K562 (cell line): ENCODE results near the gene OTOP3. TPM values are rescaled to one million over a fixed set of nuclear protein-coding genes. Genes with fewer than 3 reads are reported as not detected.

Experiments
- CBFB ChIP-seq: sonication (generic); formaldehyde crosslinking; IDR thresholded peaks from 2 replicates; pipeline ENCODE4 v1.4.0; 2020; ENCODE audit warnings: mild to moderate bottlenecking, missing genetic modification reagents
- EP400 ChIP-seq: fragments of 450-650 bp; IDR thresholded peaks from 2 replicates; pipeline ENCODE4 v1.6.1; 2017; ENCODE audit warnings: antibody characterized with exemption, mild to moderate bottlenecking, moderate library complexity
- HDAC1 ChIP-seq, 2 experiments: fragments of 450-650 bp; IDR thresholded peaks; 2 replicates each; pipeline ENCODE4 v1.6.1; 2016 to 2017; ENCODE audit warnings: inconsistent platforms in 1 of 2, mild to moderate bottlenecking in 1 of 2, moderate library complexity in 1 of 2
- HLTF ChIP-seq: fragments of 450-650 bp; IDR thresholded peaks from 2 replicates; pipeline ENCODE4 v1.6.1; 2016
- HMGXB4 ChIP-seq: sonication (generic); formaldehyde crosslinking; IDR thresholded peaks from 2 replicates; pipeline ENCODE4 v1.8.1; 2023; ENCODE audit warnings: mild to moderate bottlenecking, missing genetic modification reagents
- L3MBTL2 ChIP-seq: fragments of 450-650 bp; IDR thresholded peaks from 2 replicates; pipeline ENCODE4 v1.6.1; 2016; ENCODE audit warnings: mild to moderate bottlenecking, moderate library complexity
- MECOM ChIP-seq: fragments of 250-450 bp; sonication (Bioruptor Pico); IDR thresholded peaks from 2 replicates; pipeline ENCODE4 v1.8.0; 2022; ENCODE audit warnings: inconsistent platforms
- MEF2D ChIP-seq: conservative IDR thresholded peaks from 2 replicates; pipeline ENCODE4 v1.6.1; 2016; ENCODE audit warnings: low read depth, missing genetic modification characterization, missing compliant biosample characterization
- MNT ChIP-seq, 2 experiments: fragments of 450-650 bp; conservative IDR thresholded peaks; 2 replicates each; pipeline ENCODE4 v1.6.1; 2017; ENCODE audit warnings: mild to moderate bottlenecking in 2 of 2, moderate library complexity in 2 of 2
- NCOA1 ChIP-seq: fragments of 450-650 bp; IDR thresholded peaks from 2 replicates; pipeline ENCODE4 v1.6.1; 2016; ENCODE audit warnings: low read depth
- PURB ChIP-seq: sonication (generic); formaldehyde crosslinking; IDR thresholded peaks from 2 replicates; pipeline ENCODE4 v1.9.0; 2021; ENCODE audit warnings: low read depth, mild to moderate bottlenecking, missing genetic modification reagents
- RNF2 ChIP-seq: sonication (generic); IDR thresholded peaks from 2 replicates; pipeline ENCODE4 v1.6.1; 2016
- TOE1 ChIP-seq, 2 experiments: fragments of 450-650 bp in 1 of 2; sonication (generic) in 1 of 2; formaldehyde crosslinking in 1 of 2; IDR thresholded peaks; 2 replicates each; pipeline versions ENCODE4 v1.7.1 to v1.8.0; 2016 to 2022; ENCODE audit warnings: borderline replicate concordance in 2 of 2, mild to moderate bottlenecking in 2 of 2, antibody characterized with exemption in 1 of 2, inconsistent platforms in 1 of 2, low read depth in 1 of 2, missing genetic modification reagents in 1 of 2, moderate library complexity in 1 of 2
- ZNF282 ChIP-seq: sonication (generic); formaldehyde crosslinking; IDR thresholded peaks from 2 replicates; pipeline ENCODE4 v1.8.1; 2023; ENCODE audit warnings: missing genetic modification reagents
- ZNF436 ChIP-seq: fragments of 250-450, 450-650 bp; sonication (Bioruptor Pico); formaldehyde crosslinking; IDR thresholded peaks from 2 replicates; pipeline ENCODE4 v1.7.0; 2020; ENCODE audit warnings: mild to moderate bottlenecking
- polyA plus RNA-seq, 8 experiments: library from polyadenylated mRNA; depleted of rRNA in 4 of 8; stranded (reverse) in 5 of 8; unstranded in 3 of 8; fragments of >200 nt; fragmentation: Nextera tagmentation in 2 of 8; fragmentation: Illumina TruSeq in 1 of 8; extraction: Ambion mirVana in 2 of 8; extraction: Trizol in 1 of 8; gene quantifications; 2 replicates each; pipeline versions ENCODE4 v1.2.1 to v1.2.3, GENCODE V29; 2011 to 2014; ENCODE audit warnings: inconsistent platforms in 1 of 8, missing spikeins in 1 of 8
- total RNA-seq, 7 experiments: library from RNA; depleted of rRNA in 6 of 7; stranded (reverse); fragments of >200 nt in 6 of 7; fragmentation: Illumina TruSeq in 2 of 7; extraction: Trizol in 2 of 7; gene quantifications; 2 replicates each; pipeline versions ENCODE4 v1.2.1 to v1.2.3, GENCODE V29; 2011 to 2021; ENCODE audit warnings: low replicate concordance in 1 of 7
- TF ChIP-seq, protein P1 (sequence below): sonication (generic); formaldehyde crosslinking; IDR thresholded peaks from 2 replicates; pipeline ENCODE4 v1.8.1; 2023; ENCODE audit warnings: missing genetic modification reagents, mild to moderate bottlenecking, borderline replicate concordance
- TF ChIP-seq, protein P2 (sequence below), 2 experiments: fragments of 450-650 bp; IDR thresholded peaks; 2 replicates each; pipeline ENCODE4 v1.6.1; 2016

Gene OTOP3
- total and polyA plus RNA-seq, 9 of the 15 experiments (the other 6 are each of a cell fraction or from before 2014, with no cell fraction given) = not detected

DNA sequence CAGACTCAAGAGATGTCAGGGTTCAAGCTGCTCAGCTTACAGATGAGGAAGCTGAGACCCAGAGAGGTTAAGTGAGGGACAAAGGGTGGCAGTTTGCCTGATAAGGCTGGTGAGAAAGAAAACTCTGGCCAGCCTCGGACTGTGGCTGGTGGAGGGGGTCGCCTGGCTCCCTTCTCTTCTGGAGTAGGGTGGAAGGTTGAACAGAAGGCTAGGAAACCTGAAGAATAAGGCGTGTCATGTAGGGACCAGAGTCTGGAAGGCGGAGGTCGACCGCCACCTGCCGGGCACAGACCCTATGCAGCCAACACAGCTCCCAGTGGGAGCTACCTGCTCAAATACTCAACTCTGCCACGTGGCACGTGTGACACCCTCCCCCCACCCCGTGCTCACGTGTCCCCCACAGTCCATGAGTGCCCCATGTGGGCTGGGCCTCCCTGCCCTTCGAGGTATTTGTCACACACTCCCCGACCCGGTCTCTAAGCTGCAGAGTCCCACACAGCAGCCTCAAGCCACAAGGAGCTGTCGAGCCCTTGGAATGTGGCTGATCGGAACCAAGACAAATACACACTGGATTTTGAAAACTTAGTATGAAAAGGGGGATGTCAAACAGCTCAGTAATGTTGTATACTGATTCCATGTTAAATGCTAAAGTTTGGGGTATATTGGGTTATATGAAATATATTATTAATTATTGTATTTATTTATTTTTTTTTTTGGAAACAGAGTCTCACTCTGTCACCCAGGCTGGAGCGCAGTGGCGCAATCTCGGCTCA is 25.1 kb downstream of the OTOP3 start (continued):
- TF ChIP-seq, protein P1, sequence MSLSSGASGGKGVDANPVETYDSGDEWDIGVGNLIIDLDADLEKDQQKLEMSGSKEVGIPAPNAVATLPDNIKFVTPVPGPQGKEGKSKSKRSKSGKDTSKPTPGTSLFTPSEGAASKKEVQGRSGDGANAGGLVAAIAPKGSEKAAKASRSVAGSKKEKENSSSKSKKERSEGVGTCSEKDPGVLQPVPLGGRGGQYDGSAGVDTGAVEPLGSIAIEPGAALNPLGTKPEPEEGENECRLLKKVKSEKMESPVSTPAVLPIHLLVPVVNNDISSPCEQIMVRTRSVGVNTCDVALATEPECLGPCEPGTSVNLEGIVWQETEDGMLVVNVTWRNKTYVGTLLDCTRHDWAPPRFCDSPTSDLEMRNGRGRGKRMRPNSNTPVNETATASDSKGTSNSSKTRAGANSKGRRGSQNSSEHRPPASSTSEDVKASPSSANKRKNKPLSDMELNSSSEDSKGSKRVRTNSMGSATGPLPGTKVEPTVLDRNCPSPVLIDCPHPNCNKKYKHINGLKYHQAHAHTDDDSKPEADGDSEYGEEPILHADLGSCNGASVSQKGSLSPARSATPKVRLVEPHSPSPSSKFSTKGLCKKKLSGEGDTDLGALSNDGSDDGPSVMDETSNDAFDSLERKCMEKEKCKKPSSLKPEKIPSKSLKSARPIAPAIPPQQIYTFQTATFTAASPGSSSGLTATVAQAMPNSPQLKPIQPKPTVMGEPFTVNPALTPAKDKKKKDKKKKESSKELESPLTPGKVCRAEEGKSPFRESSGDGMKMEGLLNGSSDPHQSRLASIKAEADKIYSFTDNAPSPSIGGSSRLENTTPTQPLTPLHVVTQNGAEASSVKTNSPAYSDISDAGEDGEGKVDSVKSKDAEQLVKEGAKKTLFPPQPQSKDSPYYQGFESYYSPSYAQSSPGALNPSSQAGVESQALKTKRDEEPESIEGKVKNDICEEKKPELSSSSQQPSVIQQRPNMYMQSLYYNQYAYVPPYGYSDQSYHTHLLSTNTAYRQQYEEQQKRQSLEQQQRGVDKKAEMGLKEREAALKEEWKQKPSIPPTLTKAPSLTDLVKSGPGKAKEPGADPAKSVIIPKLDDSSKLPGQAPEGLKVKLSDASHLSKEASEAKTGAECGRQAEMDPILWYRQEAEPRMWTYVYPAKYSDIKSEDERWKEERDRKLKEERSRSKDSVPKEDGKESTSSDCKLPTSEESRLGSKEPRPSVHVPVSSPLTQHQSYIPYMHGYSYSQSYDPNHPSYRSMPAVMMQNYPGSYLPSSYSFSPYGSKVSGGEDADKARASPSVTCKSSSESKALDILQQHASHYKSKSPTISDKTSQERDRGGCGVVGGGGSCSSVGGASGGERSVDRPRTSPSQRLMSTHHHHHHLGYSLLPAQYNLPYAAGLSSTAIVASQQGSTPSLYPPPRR (CRISPR knock-in tag) = peak; percentile 82; the same call in 1 of the 2 replicates
- TF ChIP-seq ZNF436 (CRISPR knock-in tag) (no peak), PURB (no peak), RNF2 (peak; percentile 71; the same call in 1 of the 2 replicates), MEF2D (tag) (no peak), ZNF282 (CRISPR knock-in tag) (no peak; the same call in 1 of the 2 replicates), CBFB (CRISPR knock-in tag) (peak; percentile 30; the same call in 1 of the 2 replicates), EP400 (peak; percentile 97), MNT (conservative IDR thresholded peaks at IDR 0.05) (peak; percentile 95 to 96), HMGXB4 (CRISPR knock-in tag) (peak; percentile 83; the same call in 1 of the 2 replicates), NCOA1 (0 out of 2 replicates have a peak, but pooled peaks have one; percentile 17), HDAC1 (IDR thresholded peaks at IDR 0.05) (peak in 1 of 2 experiments; percentile 92; a peak in 2 of 4 replicates), HLTF (peak; percentile 79), MECOM (CRISPR knock-in tag) (no peak), L3MBTL2 (peak; percentile 99), TOE1 (IDR thresholded peaks at IDR 0.05; ENCODE audit: borderline replicate concordance) (peak; percentile 79), TOE1 (CRISPR knock-in tag; IDR thresholded peaks at IDR 0.05; ENCODE audit: borderline replicate concordance, low read depth) (peak; percentile 81; the same call in 1 of the 2 replicates)
- TF ChIP-seq, protein P2, sequence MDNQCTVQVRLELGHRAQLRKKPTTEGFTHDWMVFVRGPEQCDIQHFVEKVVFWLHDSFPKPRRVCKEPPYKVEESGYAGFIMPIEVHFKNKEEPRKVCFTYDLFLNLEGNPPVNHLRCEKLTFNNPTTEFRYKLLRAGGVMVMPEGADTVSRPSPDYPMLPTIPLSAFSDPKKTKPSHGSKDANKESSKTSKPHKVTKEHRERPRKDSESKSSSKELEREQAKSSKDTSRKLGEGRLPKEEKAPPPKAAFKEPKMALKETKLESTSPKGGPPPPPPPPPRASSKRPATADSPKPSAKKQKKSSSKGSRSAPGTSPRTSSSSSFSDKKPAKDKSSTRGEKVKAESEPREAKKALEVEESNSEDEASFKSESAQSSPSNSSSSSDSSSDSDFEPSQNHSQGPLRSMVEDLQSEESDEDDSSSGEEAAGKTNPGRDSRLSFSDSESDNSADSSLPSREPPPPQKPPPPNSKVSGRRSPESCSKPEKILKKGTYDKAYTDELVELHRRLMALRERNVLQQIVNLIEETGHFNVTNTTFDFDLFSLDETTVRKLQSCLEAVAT (IDR thresholded peaks at IDR 0.05) = peak in 1 of 2 experiments; percentile 32; a peak in 1 of 4 replicates
